ENCODE data around the gene MRPS12.

Gene MRPS12

GRCh38 chr19:38913958-38914357, 16.8 kb upstream of the MRPS12 start:
- Histone ChIP-seq H3F3A (ENCODE audit: insufficient read depth) (no peaks in the 10 kb centered on the region), H3K4me3 (ENCODE audit: insufficient read depth, low read length, poor library complexity, severe bottlenecking) (no peak overlapping the region), H3K9me2 (replicated peaks; ENCODE audit: insufficient read depth, low read length) (no peaks in the 10 kb centered on the region), H3K9ac (ENCODE audit: low read length) (no peak overlapping the region), H3K79me2 (ENCODE audit: insufficient read depth, low read length) (no peaks in the 10 kb centered on the region), H3K4me2 (ENCODE audit: low read depth, low read length, poor library complexity, severe bottlenecking) (no peak overlapping the region), H3K9me3 (ENCODE audit: insufficient read depth, low read length) (no peaks in the 10 kb centered on the region), H3K36me3 (ENCODE audit: low read length) (no peaks in the 10 kb centered on the region), H2AFZ (ENCODE audit: low read depth, low read length, severe bottlenecking) (no peak overlapping the region), H3K27me3 (ENCODE audit: low read length) (no peaks in the 10 kb centered on the region), H3K27ac (ENCODE audit: low read depth, low read length) (no peak overlapping the region), H4K20me1 (ENCODE audit: low read depth, low read length) (no peaks in the 10 kb centered on the region)
- TF ChIP-seq EZH2phosphoT487 (conservative IDR thresholded peaks at IDR 0.05; ENCODE audit: low read length) (no peak), CTCF (IDR thresholded peaks at IDR 0.05; ENCODE audit: insufficient read depth, low read length, poor library complexity, severe bottlenecking) (no peak)

- no peaks in the 10 kb centered on the region for H3K36me3 ChIP-seq (ENCODE audit: low read length)
- TF ChIP-seq CTCF (IDR thresholded peaks at IDR 0.05; ENCODE audit: insufficient read depth, low read length, poor library complexity, severe bottlenecking) (no peak), EZH2phosphoT487 (conservative IDR thresholded peaks at IDR 0.05; ENCODE audit: low read length) (no peak)
- no peak overlapping the region for H3K4me2 ChIP-seq (ENCODE audit: low read depth, low read length, poor library complexity, severe bottlenecking)
- no peak overlapping the region for H2AFZ ChIP-seq (ENCODE audit: low read depth, low read length, severe bottlenecking)
- no peaks in the 10 kb centered on the region for H3K9me3 ChIP-seq (ENCODE audit: insufficient read depth, low read length)
- H3K27me3 ChIP-seq (ENCODE audit: low read length) = no peaks in the 10 kb centered on the region
- no peak overlapping the region for H3K27ac ChIP-seq (ENCODE audit: low read depth, low read length)
- H3K9me2 ChIP-seq (replicated peaks; ENCODE audit: insufficient read depth, low read length) = no peaks in the 10 kb centered on the region
- H3F3A ChIP-seq (ENCODE audit: insufficient read depth) = no peaks in the 10 kb centered on the region
- no peak overlapping the region for H3K4me3 ChIP-seq (ENCODE audit: insufficient read depth, low read length, poor library complexity, severe bottlenecking)
- H4K20me1 ChIP-seq (ENCODE audit: low read depth, low read length) = no peaks in the 10 kb centered on the region
- H3K9ac ChIP-seq (ENCODE audit: low read length) = no peak overlapping the region
- H3K79me2 ChIP-seq (ENCODE audit: insufficient read depth, low read length) = no peaks in the 10 kb centered on the region
Observed at GRCh38 chr19:38915329-38916321, 15.1 kb upstream of the MRPS12 start.

- Histone ChIP-seq H3K9ac (ENCODE audit: low read length) (no peak overlapping the region), H3F3A (ENCODE audit: insufficient read depth) (no peaks in the 10 kb centered on the region), H3K27me3 (ENCODE audit: low read length) (no peaks in the 10 kb centered on the region), H3K4me2 (ENCODE audit: low read depth, low read length, poor library complexity, severe bottlenecking) (no peak overlapping the region), H3K9me3 (ENCODE audit: insufficient read depth, low read length) (no peaks in the 10 kb centered on the region), H3K27ac (ENCODE audit: low read depth, low read length) (no peak overlapping the region), H3K4me3 (ENCODE audit: insufficient read depth, low read length, poor library complexity, severe bottlenecking) (no peak overlapping the region), H3K79me2 (ENCODE audit: insufficient read depth, low read length) (no peaks in the 10 kb centered on the region), H3K36me3 (ENCODE audit: low read length) (no peaks in the 10 kb centered on the region), H4K20me1 (ENCODE audit: low read depth, low read length) (no peaks in the 10 kb centered on the region), H3K9me2 (replicated peaks; ENCODE audit: insufficient read depth, low read length) (no peaks in the 10 kb centered on the region), H2AFZ (ENCODE audit: low read depth, low read length, severe bottlenecking) (no peak overlapping the region)
- TF ChIP-seq CTCF (IDR thresholded peaks at IDR 0.05; ENCODE audit: insufficient read depth, low read length, poor library complexity, severe bottlenecking) (no peak), EZH2phosphoT487 (conservative IDR thresholded peaks at IDR 0.05; ENCODE audit: low read length) (no peak)
Observed at GRCh38 chr19:38917516-38917915, 13.2 kb upstream of the MRPS12 start.
